Hepatocyte (in vitro differentiated cells): ENCODE results near the gene ME3. TPM values are rescaled to one million over a fixed set of nuclear protein-coding genes. Genes with fewer than 3 reads are reported as not detected.
"Not testable (repeated sequence)": the region's sequence is repeated elsewhere in the genome, so short reads cannot be mapped to it uniquely, and the experiment has no call there.

Experiments used
- DNase-seq: peaks from one replicate; pipeline ENCODE4 v3.0.0-alpha.2; 2016; ENCODE audit warnings: low spot score
- H2AFZ ChIP-seq: fragments of 200-600 bp; sonication (generic); 2 replicates; pipeline ENCODE4 v1.6.0; 2016; ENCODE audit warnings: antibody characterized with exemption, mild to moderate bottlenecking
- H3K27ac ChIP-seq: fragments of 200-600 bp; sonication (generic); 2 replicates; pipeline ENCODE4 v1.5.1; 2016; ENCODE audit warnings: mild to moderate bottlenecking
- H3K27me3 ChIP-seq: fragments of 200-600 bp; sonication (generic); 2 replicates; pipeline ENCODE4 v1.6.1; 2016
- H3K36me3 ChIP-seq: fragments of 200-600 bp; sonication (generic); replicated peaks from 2 replicates; pipeline ENCODE4 v1.5.1; 2016; ENCODE audit warnings: low read depth; ENCODE audit not compliant: insufficient read depth
- H3K4me1 ChIP-seq: fragments of 200-600 bp; sonication (generic); 2 replicates; pipeline ENCODE4 v1.5.1; 2016; ENCODE audit warnings: mild to moderate bottlenecking, moderate library complexity; ENCODE audit not compliant: insufficient read depth
- H3K4me2 ChIP-seq: fragments of 200-600 bp; sonication (generic); 2 replicates; pipeline ENCODE4 v1.6.0; 2016
- H3K4me3 ChIP-seq: fragments of 200-600 bp; sonication (generic); 2 replicates; pipeline ENCODE4 v1.5.1; 2016; ENCODE audit warnings: mild to moderate bottlenecking
- H3K79me2 ChIP-seq: fragments of 200-600 bp; sonication (generic); 2 replicates; pipeline ENCODE4 v1.6.0; 2017; ENCODE audit warnings: mild to moderate bottlenecking
- H3K9me2 ChIP-seq: fragments of 200-600 bp; sonication (generic); replicated peaks from 2 replicates; pipeline ENCODE4 v1.6.0; 2017; ENCODE audit warnings: mild to moderate bottlenecking; ENCODE audit not compliant: insufficient read depth
- H3K9me3 ChIP-seq: fragments of 200-600 bp; sonication (generic); 2 replicates; pipeline ENCODE4 v1.5.1; 2016; ENCODE audit warnings: low read depth, mild to moderate bottlenecking
- H4K20me1 ChIP-seq: fragments of 200-600 bp; sonication (generic); 2 replicates; pipeline ENCODE4 v1.6.0; 2016; ENCODE audit warnings: mild to moderate bottlenecking; ENCODE audit not compliant: insufficient read depth, poor library complexity, severe bottlenecking
- CTCF ChIP-seq: fragments of 200-600 bp; sonication (generic); IDR thresholded peaks from 2 replicates; pipeline ENCODE4 v1.5.1; 2016; ENCODE audit warnings: antibody characterized with exemption, mild to moderate bottlenecking; ENCODE audit not compliant: poor library complexity
- EZH2 ChIP-seq: fragments of 200-600 bp; sonication (generic); IDR thresholded peaks from 2 replicates; pipeline ENCODE4 v1.6.1; 2016; ENCODE audit warnings: antibody characterized with exemption, mild to moderate bottlenecking, borderline replicate concordance
- EZH2phosphoT487 ChIP-seq: fragments of 200-600 bp; sonication (generic); IDR thresholded peaks from one replicate; pipeline ENCODE4 v1.6.1; 2018; ENCODE audit warnings: antibody characterized with exemption, mild to moderate bottlenecking, low read depth, moderate library complexity; ENCODE audit not compliant: unreplicated experiment, severe bottlenecking
- WGBS: methylation state at CpG from one replicate; pipeline ENCODE4 v1.1.6; 2016; ENCODE audit warnings: low lambda C conversion rate; ENCODE audit errors: missing lambda C conversion rate; 5-methylcytosine and 5-hydroxymethylcytosine counted together
- polyA plus RNA-seq: library from polyadenylated mRNA; unstranded; fragments of >200 nt; fragmentation: Nextera tagmentation; extraction: Ambion mirVana; gene quantifications from 2 replicates; pipeline ENCODE4 v1.2.1, GENCODE V29; 2016
- total RNA-seq: library from RNA; depleted of rRNA; stranded (reverse); fragments of >200 nt; gene quantifications from 2 replicates; pipeline ENCODE4 v1.2.3, GENCODE V29; 2014

ME3 gene
- total and polyA plus RNA-seq, 2 experiments from 2014 or later = 10.3 to 16.1 TPM

DNA sequence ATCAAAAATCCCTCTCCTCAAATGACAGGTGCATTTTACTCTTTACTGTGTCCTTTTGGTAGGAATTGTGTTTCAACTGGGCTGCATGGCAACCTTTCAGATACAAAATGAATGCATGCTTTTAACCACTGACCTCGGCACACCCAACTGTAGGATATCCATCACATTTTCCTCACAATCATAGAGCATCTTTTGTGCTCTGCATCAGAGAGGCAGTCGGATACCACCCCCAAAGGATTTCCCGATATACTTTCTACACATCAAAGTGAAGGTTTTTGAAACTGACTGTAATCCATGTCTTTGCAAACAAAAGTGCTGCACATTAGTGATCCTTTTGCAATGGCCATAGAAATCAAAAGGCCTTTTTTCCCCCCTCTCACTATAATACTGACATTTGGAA is 9.1 kb downstream of the ME3 start:
- no peak overlapping the region for H2AFZ ChIP-seq
- peak overlapping the region; percentile 64 for H3K27ac ChIP-seq
- 86% methylated on average over 3 of the region's 3 CpGs for WGBS
- H3K36me3 ChIP-seq = no peaks in the 10 kb centered on the region
- no peaks in the 10 kb centered on the region for H3K9me2 ChIP-seq
- H3K4me2 ChIP-seq = peak overlapping the region; percentile 6
- peaks cover 9% of the 10 kb centered on the region for H3K4me1 ChIP-seq
- no peak overlapping the region for H3K4me3 ChIP-seq
- no peaks in the 10 kb centered on the region for H3K27me3 ChIP-seq
- H3K9me3 ChIP-seq = no peaks in the 10 kb centered on the region
- H4K20me1 ChIP-seq = no peaks in the 10 kb centered on the region
- TF ChIP-seq EZH2 = no peak
- no peak for TF ChIP-seq EZH2phosphoT487
- no peak for TF ChIP-seq CTCF
- no peaks in the 10 kb centered on the region for H3K79me2 ChIP-seq
- DNase-seq = no peak

- Histone ChIP-seq H3K27ac (no peak overlapping the region), H3K9me3 (no peaks in the 10 kb centered on the region), H2AFZ (no peak overlapping the region), H3K9me2 (no peaks in the 10 kb centered on the region), H3K27me3 (no peaks in the 10 kb centered on the region), H3K79me2 (no peaks in the 10 kb centered on the region), H3K4me2 (no peak overlapping the region), H4K20me1 (no peaks in the 10 kb centered on the region), H3K4me3 (no peak overlapping the region), H3K4me1 (peaks cover 9% of the 10 kb centered on the region), H3K36me3 (no peaks in the 10 kb centered on the region)
- no peak for DNase-seq
- WGBS = 91% methylated on average over 2 of the region's 2 CpGs
- TF ChIP-seq EZH2 (no peak), CTCF (no peak), EZH2phosphoT487 (no peak)
Observed at GRCh38 chr11:86660736-86661135, 11.7 kb downstream of the ME3 start.

- Histone ChIP-seq H3K4me3 (no peak overlapping the region), H2AFZ (no peak overlapping the region), H4K20me1 (no peaks in the 10 kb centered on the region), H3K4me2 (no peak overlapping the region), H3K9me2 (no peaks in the 10 kb centered on the region), H3K27me3 (no peaks in the 10 kb centered on the region), H3K9me3 (no peaks in the 10 kb centered on the region), H3K4me1 (peaks cover 9% of the 10 kb centered on the region), H3K79me2 (no peaks in the 10 kb centered on the region), H3K27ac (no peak overlapping the region), H3K36me3 (no peaks in the 10 kb centered on the region)
- WGBS = 66% methylated on average over 2 of the region's 2 CpGs
- TF ChIP-seq EZH2 = no peak
- TF ChIP-seq CTCF = no peak
- TF ChIP-seq EZH2phosphoT487 = no peak
- no peak for DNase-seq
Observed at GRCh38 chr11:86660088-86660487, 12.3 kb downstream of the ME3 start.

DNA sequence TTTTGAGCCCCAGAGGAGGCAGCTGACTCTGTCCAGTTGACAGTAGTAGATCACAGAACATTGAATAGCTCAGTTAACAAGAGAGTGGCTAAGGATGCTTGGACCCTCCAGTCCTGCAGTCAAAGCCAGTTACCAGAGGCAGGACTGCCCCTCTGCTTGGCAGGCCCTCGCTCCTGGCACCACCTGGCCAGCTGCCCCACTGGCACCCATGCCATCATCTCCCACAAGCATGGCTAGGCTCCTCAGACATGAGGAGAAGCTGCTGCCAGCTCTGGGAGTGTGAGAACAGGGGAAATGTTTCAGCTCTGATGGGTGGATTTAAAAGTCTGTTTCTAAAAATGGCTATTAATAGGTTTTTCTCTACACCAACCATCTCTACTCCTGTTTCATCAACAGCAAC is 13.9 kb downstream of the ME3 start:
- H3K79me2 ChIP-seq = no peaks in the 10 kb centered on the region
- WGBS = 93% methylated on average over 1 of the region's 1 CpG

DNA sequence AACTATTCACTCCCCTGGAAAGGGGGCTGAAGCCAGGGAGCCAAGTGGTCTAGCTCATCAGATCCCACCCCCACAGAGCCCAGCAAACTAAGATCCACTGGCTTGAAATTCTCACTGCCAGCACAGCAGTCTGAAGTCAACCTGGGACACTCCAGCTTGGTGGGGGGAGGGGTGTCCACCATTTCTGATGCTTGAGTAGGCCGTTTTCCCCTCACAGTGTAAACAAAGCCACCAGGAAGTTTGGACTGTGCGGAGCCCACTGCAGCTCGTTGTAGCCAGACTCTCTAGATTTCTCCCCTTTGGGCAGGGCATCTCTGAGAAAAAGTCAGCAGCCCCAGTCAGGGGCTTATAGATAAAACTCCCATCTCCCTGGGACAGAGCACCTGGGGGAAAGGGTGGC is 27.2 kb downstream of the ME3 start:
- not testable (repeated sequence) for H3K4me3 ChIP-seq

More for the DNA sequence above, 13.9 kb downstream of the ME3 start:
- no peak for DNase-seq
- Histone ChIP-seq H3K36me3 (no peaks in the 10 kb centered on the region), H3K9me3 (no peaks in the 10 kb centered on the region), H2AFZ (no peak overlapping the region), H4K20me1 (no peaks in the 10 kb centered on the region), H3K4me2 (no peak overlapping the region), H3K27me3 (no peaks in the 10 kb centered on the region), H3K4me3 (no peak overlapping the region), H3K9me2 (no peaks in the 10 kb centered on the region), H3K4me1 (peaks cover 4% of the 10 kb centered on the region), H3K27ac (no peak overlapping the region)
- TF ChIP-seq CTCF = no peak
- no peak for TF ChIP-seq EZH2
- TF ChIP-seq EZH2phosphoT487 = no peak

More for the DNA sequence above, 27.2 kb downstream of the ME3 start:
- not testable (repeated sequence) for H3K4me2 ChIP-seq, DNase-seq, H3K4me1 ChIP-seq, H2AFZ ChIP-seq, H3K27ac ChIP-seq, H3K9me2 ChIP-seq, H4K20me1 ChIP-seq, H3K27me3 ChIP-seq, H3K36me3 ChIP-seq, H3K9me3 ChIP-seq, H3K79me2 ChIP-seq
- WGBS = 38% methylated on average over 3 of the region's 3 CpGs
